Sigmoid colon (tissue), 3 donors: ENCODE measurements around the gene TIMD4.
"Not testable (repeated sequence)": the region's sequence is repeated elsewhere in the genome, so short reads cannot be mapped to it uniquely, and the experiment has no call there.

Experiments
- CTCF ChIP-seq, 4 experiments: fragments of 450-650 bp in 3 of 4; fragments of 200-600 bp in 1 of 4; IDR thresholded peaks; one replicate each; pipeline ENCODE4 v1.5.1; 2016 to 2019; ENCODE audit warnings: antibody characterized with exemption in 4 of 4, mild to moderate bottlenecking in 3 of 4, moderate library complexity in 2 of 4
- POLR2A ChIP-seq, 2 donors: fragments of 450-650 bp; IDR thresholded peaks; one replicate each; pipeline ENCODE4 v1.6.1; 2016; ENCODE audit warnings: antibody characterized with exemption in 2 of 2, mild to moderate bottlenecking in 2 of 2, moderate library complexity in 2 of 2

DNA sequence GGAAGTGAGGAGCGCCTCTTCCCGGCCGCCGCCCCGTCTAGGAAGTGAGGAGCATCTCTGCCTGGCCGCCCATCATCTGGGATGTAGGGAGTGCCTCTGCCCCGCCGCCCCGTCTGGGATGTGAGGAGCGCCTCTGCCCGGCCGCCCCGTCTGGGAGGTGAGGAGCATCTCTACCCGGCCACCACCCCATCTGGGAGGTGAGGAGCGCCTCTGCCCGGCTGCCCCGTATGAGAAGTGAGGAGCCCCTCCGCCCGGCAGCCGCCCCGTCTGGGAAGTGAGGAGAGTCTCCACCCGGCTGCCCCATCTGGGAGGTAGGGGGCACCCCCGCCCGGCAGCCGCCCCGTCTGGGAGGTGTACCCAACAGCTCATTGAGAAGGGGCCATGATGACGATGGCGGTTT, 22.6 kb downstream of the TIMD4 start:
- not testable (repeated sequence) for TF ChIP-seq CTCF, POLR2A (IDR thresholded peaks at IDR 0.05)
